ENCODE results near the gene HTRA3.
A peak's percentile ranks its signal among the peaks of the same experiment; 100 is the strongest.

The HTRA3 gene

GRCh38 chr4:8228319-8229250, 41.0 kb upstream of the HTRA3 start:
- H3K27ac ChIP-seq, result peak overlapping the region; percentile 82
- ChIA-PET POLR2A (ENCODE audit: low non-redundant PET) (no interaction called here), CTCF (no interaction called here)
- peak; percentile 42 for DNase-seq (ENCODE audit: low spot score)
- TF ChIP-seq CTCF (conservative IDR thresholded peaks at IDR 0.05; ENCODE audit: low read depth), result no peak

- no peak for DNase-seq (ENCODE audit: low spot score)
- ChIA-PET CTCF (no interaction called here), POLR2A (ENCODE audit: low non-redundant PET) (no interaction called here)
- H3K27ac ChIP-seq, result peak overlapping the region; percentile 82
- TF ChIP-seq CTCF (conservative IDR thresholded peaks at IDR 0.05; ENCODE audit: low read depth), result no peak
These were observed 40.1 kb upstream of the HTRA3 start for GRCh38 chr4:8229331-8229975.

- POLR2A ChIA-PET (ENCODE audit: low non-redundant PET), result no interaction called here
These were observed 39.5 kb upstream of the HTRA3 start for GRCh38 chr4:8230033-8230432.

GRCh38 chr4:8230891-8231290, 38.7 kb upstream of the HTRA3 start:
- CTCF ChIA-PET, result no interaction called here
- peak overlapping the region; percentile 11; the same call in 1 of the 2 replicates for H3K27ac ChIP-seq
- no peak for TF ChIP-seq CTCF (conservative IDR thresholded peaks at IDR 0.05; ENCODE audit: low read depth)
- no peak for DNase-seq (ENCODE audit: low spot score)
- POLR2A ChIA-PET (ENCODE audit: low non-redundant PET), result no interaction called here

More at GRCh38 chr4:8230033-8230432, 39.5 kb upstream of the HTRA3 start:
- H3K27ac ChIP-seq, result peak overlapping the region; percentile 82; the same call in 1 of the 2 replicates
- no peak for DNase-seq (ENCODE audit: low spot score)
- CTCF ChIA-PET, result no interaction called here
- TF ChIP-seq CTCF (conservative IDR thresholded peaks at IDR 0.05; ENCODE audit: low read depth), result no peak

GRCh38 chr4:8231551-8232049, 38.0 kb upstream of the HTRA3 start:
- ChIA-PET POLR2A (ENCODE audit: low non-redundant PET) (no interaction called here), CTCF (interaction anchor here (1.2 kb wide), 1 partner anchor 10 kb away, joined by 5 read pairs; no protein-coding TSS in a partner anchor)
- TF ChIP-seq CTCF (conservative IDR thresholded peaks at IDR 0.05; ENCODE audit: low read depth), result no peak
- H3K27ac ChIP-seq, result peak overlapping the region; percentile 11; the same call in 1 of the 2 replicates
- DNase-seq (ENCODE audit: low spot score), result no peak

- ChIA-PET CTCF (no interaction called here), POLR2A (ENCODE audit: low non-redundant PET) (no interaction called here)
- no peak for TF ChIP-seq CTCF (conservative IDR thresholded peaks at IDR 0.05; ENCODE audit: low read depth)
- no peak overlapping the region for H3K27ac ChIP-seq
- no peak for DNase-seq (ENCODE audit: low spot score)
These were observed 36.8 kb upstream of the HTRA3 start for GRCh38 chr4:8232748-8233147.

Data from RWPE1 (cell line).